ENCODE data around the gene PACS1.
"Not testable (repeated sequence)": the region's sequence is repeated elsewhere in the genome, so short reads cannot be mapped to it uniquely, and the experiment has no call there.

PACS1 gene

DNA sequence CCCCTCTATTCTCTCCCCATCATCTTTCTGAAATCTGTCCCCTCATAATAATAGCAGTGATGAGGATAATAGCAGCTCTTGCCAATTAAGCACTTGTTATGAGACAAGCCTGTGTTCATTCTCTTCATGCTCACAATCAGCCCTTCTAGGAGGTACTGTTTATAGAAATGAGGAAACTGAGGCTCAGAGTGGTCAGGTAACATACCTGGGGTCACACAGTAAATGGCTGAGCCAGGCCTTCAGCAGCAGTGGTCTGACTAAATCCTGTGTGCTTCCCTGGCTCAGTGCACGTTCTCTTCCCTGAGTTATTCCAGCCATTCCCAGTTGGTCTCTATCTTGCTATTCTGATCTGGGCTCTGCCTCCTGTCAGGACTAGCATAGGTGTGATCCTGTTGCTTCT is 204.1 kb downstream of the PACS1 start:
- no peak for DNase-seq

GRCh38 chr11:66275396-66275795 is 205.3 kb downstream of the PACS1 start:
- DNase-seq, result no peak
- peaks cover 28 to 55% (median 50%) of the 10 kb centered on the region in 3 donors for H3K36me3 ChIP-seq

More for the DNA sequence above, 204.1 kb downstream of the PACS1 start:
- no peaks in the 10 kb centered on the region for H3K27me3 ChIP-seq
- H3K9me3 ChIP-seq, result no peaks in the 10 kb centered on the region
- no peak overlapping the region for H3K27ac ChIP-seq
- no peak overlapping the region for H3K4me3 ChIP-seq
- TF ChIP-seq, protein P1, sequence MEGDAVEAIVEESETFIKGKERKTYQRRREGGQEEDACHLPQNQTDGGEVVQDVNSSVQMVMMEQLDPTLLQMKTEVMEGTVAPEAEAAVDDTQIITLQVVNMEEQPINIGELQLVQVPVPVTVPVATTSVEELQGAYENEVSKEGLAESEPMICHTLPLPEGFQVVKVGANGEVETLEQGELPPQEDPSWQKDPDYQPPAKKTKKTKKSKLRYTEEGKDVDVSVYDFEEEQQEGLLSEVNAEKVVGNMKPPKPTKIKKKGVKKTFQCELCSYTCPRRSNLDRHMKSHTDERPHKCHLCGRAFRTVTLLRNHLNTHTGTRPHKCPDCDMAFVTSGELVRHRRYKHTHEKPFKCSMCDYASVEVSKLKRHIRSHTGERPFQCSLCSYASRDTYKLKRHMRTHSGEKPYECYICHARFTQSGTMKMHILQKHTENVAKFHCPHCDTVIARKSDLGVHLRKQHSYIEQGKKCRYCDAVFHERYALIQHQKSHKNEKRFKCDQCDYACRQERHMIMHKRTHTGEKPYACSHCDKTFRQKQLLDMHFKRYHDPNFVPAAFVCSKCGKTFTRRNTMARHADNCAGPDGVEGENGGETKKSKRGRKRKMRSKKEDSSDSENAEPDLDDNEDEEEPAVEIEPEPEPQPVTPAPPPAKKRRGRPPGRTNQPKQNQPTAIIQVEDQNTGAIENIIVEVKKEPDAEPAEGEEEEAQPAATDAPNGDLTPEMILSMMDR (IDR thresholded peaks at IDR 0.05), result no peak
- H3K36me3 ChIP-seq, result peaks cover 28 to 55% (median 50%) of the 10 kb centered on the region in 3 donors
- H3K4me1 ChIP-seq, result peaks cover 0 to 35% (median 29%) of the 10 kb centered on the region in 4 donors
- intact Hi-C loops (cut with DNase I; ENCODE audit: low total_unique reads), result no loop called here

GRCh38 chr11:66275984-66276612 is 206.0 kb downstream of the PACS1 start:
- Histone ChIP-seq H3K27me3 (no peaks in the 10 kb centered on the region), H3K4me3 (no peak overlapping the region), H3K4me1 (peaks cover 0 to 17% (median 12%) of the 10 kb centered on the region in 4 donors), H3K9me3 (no peaks in the 10 kb centered on the region), H3K36me3 (peaks cover 28 to 55% (median 50%) of the 10 kb centered on the region in 3 donors), H3K27ac (no peak overlapping the region)
- TF ChIP-seq, protein P1 (IDR thresholded peaks at IDR 0.05), result no peak
- intact Hi-C loops (cut with DNase I; ENCODE audit: low total_unique reads), result no loop called here
- no peak for DNase-seq

More at GRCh38 chr11:66275396-66275795, 205.3 kb downstream of the PACS1 start:
- TF ChIP-seq, protein P1 (IDR thresholded peaks at IDR 0.05), result no peak
- no peak overlapping the region for H3K27ac ChIP-seq
- intact Hi-C loops (cut with DNase I; ENCODE audit: low total_unique reads), result no loop called here
- H3K4me1 ChIP-seq, result peaks cover 0 to 24% (median 18%) of the 10 kb centered on the region in 4 donors
- no peak overlapping the region for H3K4me3 ChIP-seq
- no peaks in the 10 kb centered on the region for H3K9me3 ChIP-seq
- H3K27me3 ChIP-seq, result no peaks in the 10 kb centered on the region

GRCh38 chr11:66276619-66277018 is 206.5 kb downstream of the PACS1 start:
- H3K27ac ChIP-seq; H3K9me3 ChIP-seq; intact Hi-C loops (cut with DNase I; ENCODE audit: low total_unique reads); H3K27me3 ChIP-seq; DNase-seq; H3K4me3 ChIP-seq: not testable (repeated sequence)
- peaks cover 26 to 53% (median 49%) of the 10 kb centered on the region in 3 donors for H3K36me3 ChIP-seq
- peaks cover 0 to 16% (median 12%) of the 10 kb centered on the region in 4 donors for H3K4me1 ChIP-seq

- H3K27ac ChIP-seq, result peak overlapping the region; percentile 54 to 61
These were observed 207.0 kb downstream of the PACS1 start for GRCh38 chr11:66277064-66277463.

DNA sequence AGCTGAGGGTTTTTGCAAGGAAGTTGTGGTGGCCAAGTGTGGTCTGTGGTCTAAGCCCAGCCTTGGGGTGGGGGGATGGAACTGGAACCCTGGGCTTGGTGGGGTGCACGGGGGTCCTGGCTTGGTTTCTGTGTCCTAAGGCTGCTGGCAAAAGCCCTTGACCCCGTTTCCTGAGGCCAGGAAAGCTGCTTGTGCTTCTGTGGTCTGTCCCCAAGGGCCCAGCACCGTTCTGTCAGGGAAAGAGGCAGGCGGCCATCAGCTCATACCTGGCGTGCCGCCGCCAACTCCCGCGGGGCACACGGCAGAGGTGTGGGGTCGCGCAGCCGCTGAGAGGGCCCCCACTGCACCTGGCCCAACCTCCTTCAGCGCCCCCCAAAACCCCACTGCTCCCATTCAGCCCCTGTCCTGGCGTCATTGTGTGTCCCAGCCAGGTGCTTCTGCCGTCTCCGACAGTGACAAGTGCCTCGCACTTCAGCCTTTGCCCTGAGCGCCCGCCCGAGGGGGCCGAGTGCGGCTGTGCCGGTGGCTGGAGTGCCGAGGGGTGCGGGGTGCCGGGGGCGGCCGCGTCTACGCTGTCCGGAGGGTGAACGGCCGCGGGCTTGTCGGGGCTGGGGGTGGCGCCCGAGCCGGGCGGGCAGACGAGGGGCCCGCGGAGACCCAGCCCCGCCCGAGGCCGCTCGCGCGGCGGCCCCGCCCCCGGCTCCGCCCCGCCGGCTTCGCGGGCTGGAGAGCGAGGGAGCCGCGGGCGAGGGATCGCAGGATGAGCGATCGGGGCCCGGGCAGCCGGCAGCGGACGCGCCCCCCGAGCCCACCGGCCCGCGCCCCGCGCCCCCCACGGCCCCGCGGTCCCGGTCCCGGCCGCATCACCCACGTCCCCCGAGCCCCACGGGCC is 207.6 kb downstream of the PACS1 start, which contains the start of gene CNIH2:
TSS of gene CNIH2 (plus strand) at position 705 of the 892 bp plus-strand sequence. CDS start 282 bp downstream, outside the sequence.
- Histone ChIP-seq H3K9me3 (no peaks in the 10 kb centered on the region), H3K27me3 (no peaks in the 10 kb centered on the region), H3K4me3 (peak within 1 kb of the TSS; percentile 29 to 49), H3K27ac (peak within 1 kb of the TSS; percentile 54 to 61), H3K36me3 (peaks cover 15 to 42% (median 38%) of the 10 kb centered on the region in 3 donors), H3K4me1 (peaks cover 2 to 24% (median 21%) of the 10 kb centered on the region in 4 donors)
- TF ChIP-seq, protein P1 (IDR thresholded peaks at IDR 0.05), result no peak
- intact Hi-C loops (cut with DNase I; ENCODE audit: low total_unique reads), result no loop called here
- no peak for DNase-seq

More at GRCh38 chr11:66277064-66277463, 207.0 kb downstream of the PACS1 start:
- H3K36me3 ChIP-seq, result peaks cover 22 to 48% (median 44%) of the 10 kb centered on the region in 3 donors
- H3K9me3 ChIP-seq; DNase-seq; H3K4me3 ChIP-seq; H3K27me3 ChIP-seq; intact Hi-C loops (cut with DNase I; ENCODE audit: low total_unique reads): not testable (repeated sequence)
- peaks cover 0 to 17% (median 14%) of the 10 kb centered on the region in 4 donors for H3K4me1 ChIP-seq
